C4-2B (cell line): Measurements from ENCODE around the gene ARHGAP10.

Experiments
- H3K27ac ChIP-seq: fragments of 450-650 bp; 2 replicates; pipeline ENCODE4 v1.5.1; 2017
- ZFX ChIP-seq: fragments of 450-650 bp; IDR thresholded peaks from 2 replicates; pipeline ENCODE4 v1.6.1; 2017
- TF ChIP-seq, protein P1 (sequence below): fragments of 450-650 bp; conservative IDR thresholded peaks from 2 replicates; pipeline ENCODE4 v1.5.1; 2017; ENCODE audit warnings: mild to moderate bottlenecking

The ARHGAP10 gene

DNA sequence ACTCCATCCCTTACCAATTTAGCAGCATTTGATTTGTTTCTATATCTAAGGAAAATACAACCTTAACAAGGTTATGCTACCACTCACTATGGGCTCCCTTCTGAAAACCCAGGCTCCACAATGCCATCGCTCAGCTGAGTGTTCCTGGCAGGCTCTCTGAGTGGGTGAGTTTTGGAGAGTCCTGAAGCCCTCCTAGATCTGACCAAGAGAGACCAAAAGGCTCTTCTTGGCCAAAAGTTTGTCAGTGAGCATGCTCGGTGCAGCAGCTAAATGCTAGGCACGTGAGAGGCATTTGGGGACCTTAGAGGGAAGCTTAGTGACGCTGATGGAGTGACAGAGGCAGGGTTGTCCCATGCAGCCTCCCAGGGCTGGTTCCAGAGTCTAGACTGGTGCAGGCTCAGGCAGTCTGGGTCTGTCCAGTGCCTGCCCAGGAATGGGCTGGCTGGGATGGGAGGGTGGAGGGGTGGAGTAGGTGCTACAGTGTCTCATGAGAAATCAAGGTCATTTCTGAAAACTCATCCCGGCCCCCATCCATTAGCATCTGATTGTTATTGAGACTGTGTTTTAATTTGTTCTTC, 363.5 kb downstream of the ARHGAP10 start:
- no peak overlapping the region for H3K27ac ChIP-seq
- no peak for TF ChIP-seq ZFX
- TF ChIP-seq, protein P1, sequence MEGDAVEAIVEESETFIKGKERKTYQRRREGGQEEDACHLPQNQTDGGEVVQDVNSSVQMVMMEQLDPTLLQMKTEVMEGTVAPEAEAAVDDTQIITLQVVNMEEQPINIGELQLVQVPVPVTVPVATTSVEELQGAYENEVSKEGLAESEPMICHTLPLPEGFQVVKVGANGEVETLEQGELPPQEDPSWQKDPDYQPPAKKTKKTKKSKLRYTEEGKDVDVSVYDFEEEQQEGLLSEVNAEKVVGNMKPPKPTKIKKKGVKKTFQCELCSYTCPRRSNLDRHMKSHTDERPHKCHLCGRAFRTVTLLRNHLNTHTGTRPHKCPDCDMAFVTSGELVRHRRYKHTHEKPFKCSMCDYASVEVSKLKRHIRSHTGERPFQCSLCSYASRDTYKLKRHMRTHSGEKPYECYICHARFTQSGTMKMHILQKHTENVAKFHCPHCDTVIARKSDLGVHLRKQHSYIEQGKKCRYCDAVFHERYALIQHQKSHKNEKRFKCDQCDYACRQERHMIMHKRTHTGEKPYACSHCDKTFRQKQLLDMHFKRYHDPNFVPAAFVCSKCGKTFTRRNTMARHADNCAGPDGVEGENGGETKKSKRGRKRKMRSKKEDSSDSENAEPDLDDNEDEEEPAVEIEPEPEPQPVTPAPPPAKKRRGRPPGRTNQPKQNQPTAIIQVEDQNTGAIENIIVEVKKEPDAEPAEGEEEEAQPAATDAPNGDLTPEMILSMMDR: no peak

GRCh38 chr4:148097801-148098200, 365.9 kb downstream of the ARHGAP10 start:
- TF ChIP-seq, protein P1: no peak
- TF ChIP-seq ZFX: no peak
- no peak overlapping the region for H3K27ac ChIP-seq

DNA sequence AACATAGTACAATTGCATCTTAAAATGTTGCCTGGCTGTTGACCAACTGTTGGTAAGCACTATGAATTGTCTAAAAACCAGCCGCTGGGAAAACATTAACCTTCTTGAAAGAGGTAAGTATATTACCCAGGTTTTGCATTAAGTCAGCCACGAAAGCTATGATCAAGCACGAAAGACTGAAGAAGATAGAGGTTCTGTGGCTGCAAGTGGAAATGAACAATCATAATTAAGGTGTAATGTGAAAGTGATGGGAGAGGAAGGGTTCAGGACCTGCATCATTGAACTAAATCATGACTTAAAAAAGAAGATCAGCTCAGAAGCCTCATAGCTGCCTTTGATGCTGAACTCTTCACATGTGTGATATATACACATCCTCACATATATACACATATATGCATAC, 369.3 kb downstream of the ARHGAP10 start:
- TF ChIP-seq ZFX: no peak
- TF ChIP-seq, protein P1: no peak
- H3K27ac ChIP-seq: no peak overlapping the region

GRCh38 chr4:148101790-148102189, 369.9 kb downstream of the ARHGAP10 start:
- no peak overlapping the region for H3K27ac ChIP-seq
- TF ChIP-seq ZFX: no peak
- TF ChIP-seq, protein P1: no peak

- no peak overlapping the region for H3K27ac ChIP-seq
- no peak for TF ChIP-seq ZFX
- TF ChIP-seq, protein P1: no peak
Observed at GRCh38 chr4:148103597-148104355, 371.9 kb downstream of the ARHGAP10 start.

- TF ChIP-seq, protein P1: no peak
- TF ChIP-seq ZFX: no peak
- H3K27ac ChIP-seq: no peak overlapping the region
Observed at GRCh38 chr4:148108766-148109165, 376.9 kb downstream of the ARHGAP10 start.

GRCh38 chr4:148109216-148109615, 377.3 kb downstream of the ARHGAP10 start:
- TF ChIP-seq, protein P1: no peak
- no peak for TF ChIP-seq ZFX
- H3K27ac ChIP-seq: no peak overlapping the region
